Dedifferentiated amniotic fluid mesenchymal stem cell (primary cell): ENCODE data around the gene DYNC1LI1.
"Not testable (repeated sequence)": the region's sequence is repeated elsewhere in the genome, so short reads cannot be mapped to it uniquely, and the experiment has no call there.

Source experiments
- DNase-seq: peaks from one replicate; pipeline ENCODE4 v3.0.0-alpha.2; 2016; ENCODE audit errors: extremely low spot score

Gene DYNC1LI1

GRCh38 chr3:32583708-32584107 lies 13.1 kb upstream of the DYNC1LI1 start:
- DNase-seq = peak; percentile 98

GRCh38 chr3:32578669-32579068 lies 8.0 kb upstream of the DYNC1LI1 start:
- not testable (repeated sequence) for DNase-seq

DNA sequence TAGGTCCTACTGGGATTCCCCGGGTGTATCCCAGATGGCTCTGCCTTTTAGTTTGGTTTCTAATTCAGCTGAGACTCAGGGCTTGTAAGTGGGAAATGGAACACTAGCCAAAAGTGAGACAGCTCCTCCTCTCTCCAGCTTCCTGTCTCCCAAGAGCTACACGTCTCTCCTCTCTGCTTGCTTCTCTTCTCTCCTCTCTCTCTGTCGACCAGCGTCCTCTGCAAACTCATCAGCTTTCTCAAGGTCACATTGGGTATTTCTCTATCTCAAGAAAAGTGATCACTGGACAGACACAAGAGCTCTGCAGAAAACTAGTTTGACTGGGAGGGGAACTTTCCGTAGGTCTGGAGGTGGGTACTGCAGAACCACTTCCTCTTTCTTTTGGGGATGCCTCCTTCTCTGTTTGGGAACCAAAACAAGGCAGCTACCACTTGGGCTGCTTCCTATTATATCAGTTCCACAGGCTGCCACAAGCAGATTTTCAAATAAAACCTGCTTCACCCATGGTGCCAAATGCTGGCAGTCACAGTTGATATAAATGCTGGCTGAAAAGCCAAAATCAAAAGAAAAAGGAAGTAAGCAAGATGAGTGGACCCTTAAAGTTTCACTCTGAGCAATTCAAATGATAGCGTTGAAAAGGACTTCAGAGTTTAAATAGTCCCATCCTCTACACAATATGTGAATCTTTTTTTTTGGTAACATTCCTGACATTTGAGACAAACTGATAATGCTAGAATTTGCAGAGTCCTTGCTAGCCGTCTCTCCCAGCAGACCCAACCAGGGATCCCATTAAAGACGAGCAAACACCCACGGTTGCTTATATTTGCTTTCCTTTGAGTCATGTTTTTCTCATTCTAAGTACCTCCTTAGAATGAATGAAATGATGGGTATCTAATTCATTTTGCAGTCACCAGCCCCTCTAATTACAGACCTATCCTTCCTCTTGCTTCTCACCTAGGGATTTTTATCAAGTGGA lies 7.2 kb upstream of the DYNC1LI1 start:
- peak; percentile 24 for DNase-seq

- DNase-seq = no peak
Observed at GRCh38 chr3:32577174-32577573, 6.5 kb upstream of the DYNC1LI1 start.

DNA sequence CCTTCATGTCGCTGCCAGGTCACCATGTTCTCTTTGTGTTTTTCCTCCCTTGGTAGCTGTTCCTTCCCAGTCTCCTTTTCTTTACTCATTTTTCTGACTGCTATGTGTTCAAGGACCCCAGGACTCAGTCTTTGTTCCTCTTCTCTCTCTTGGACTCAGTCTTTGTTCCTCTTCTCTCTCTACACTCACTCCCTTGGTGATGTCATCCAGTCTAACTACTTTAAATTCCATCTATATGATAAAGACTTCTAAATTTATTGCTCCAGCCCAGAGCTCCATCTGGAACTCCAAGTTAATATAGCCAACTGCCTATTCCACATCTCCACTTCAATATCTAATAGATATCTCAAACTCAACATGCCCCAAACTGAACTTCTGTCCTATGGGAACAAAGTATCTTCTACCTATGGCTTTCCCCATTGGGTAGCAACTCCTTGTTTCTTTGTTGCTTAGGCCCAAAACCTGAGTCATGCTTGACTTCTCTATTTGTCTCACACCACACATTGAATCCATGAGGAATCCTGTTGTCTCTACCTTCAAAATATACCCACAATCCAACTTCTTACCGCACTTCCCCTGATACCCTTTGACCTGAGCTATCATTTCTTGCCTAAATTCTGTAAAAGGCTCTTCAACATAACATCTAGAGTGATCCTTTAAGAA lies 4.9 kb upstream of the DYNC1LI1 start:
- peak; percentile 60 for DNase-seq

DNA sequence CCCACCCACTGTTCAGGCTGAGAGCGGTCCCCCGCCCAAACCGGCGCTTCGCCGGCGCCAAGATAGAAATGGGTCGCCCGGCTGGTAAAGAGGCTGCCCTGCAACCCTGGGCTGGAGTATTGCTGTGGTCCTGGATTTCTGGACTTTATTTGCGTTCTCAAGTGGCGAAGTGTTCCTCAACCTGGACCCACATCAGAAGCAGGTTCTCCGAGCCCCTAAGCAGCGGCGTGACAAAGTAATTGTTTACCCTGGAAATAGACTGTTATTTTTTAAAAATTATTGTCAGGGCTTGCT lies 481 bp upstream of the DYNC1LI1 start:
- DNase-seq = no peak

GRCh38 chr3:32569540-32570420 lies 878 bp downstream of the DYNC1LI1 start:
- DNase-seq = no peak

GRCh38 chr3:32568953-32569352 lies 1.7 kb downstream of the DYNC1LI1 start:
- no peak for DNase-seq

DNA sequence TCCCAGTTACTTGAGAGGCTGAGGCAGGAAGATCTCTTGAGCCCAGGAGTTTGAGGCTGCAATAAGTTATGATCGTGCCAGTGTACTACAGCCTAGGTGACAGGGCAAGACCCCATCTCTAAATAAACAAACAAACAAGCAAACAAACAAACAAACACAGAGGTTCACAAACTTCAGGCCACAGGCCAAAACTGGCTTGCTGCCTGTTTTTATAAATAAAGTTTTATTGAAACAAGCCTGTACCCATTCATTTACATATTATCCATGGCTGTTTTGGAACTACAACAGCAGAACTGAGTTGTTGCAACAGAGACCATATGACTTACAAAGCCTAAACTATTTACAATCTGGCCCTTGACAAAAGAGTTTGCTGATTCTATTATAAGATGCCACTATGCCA lies 6.5 kb downstream of the DYNC1LI1 start:
- DNase-seq = no peak

DNA sequence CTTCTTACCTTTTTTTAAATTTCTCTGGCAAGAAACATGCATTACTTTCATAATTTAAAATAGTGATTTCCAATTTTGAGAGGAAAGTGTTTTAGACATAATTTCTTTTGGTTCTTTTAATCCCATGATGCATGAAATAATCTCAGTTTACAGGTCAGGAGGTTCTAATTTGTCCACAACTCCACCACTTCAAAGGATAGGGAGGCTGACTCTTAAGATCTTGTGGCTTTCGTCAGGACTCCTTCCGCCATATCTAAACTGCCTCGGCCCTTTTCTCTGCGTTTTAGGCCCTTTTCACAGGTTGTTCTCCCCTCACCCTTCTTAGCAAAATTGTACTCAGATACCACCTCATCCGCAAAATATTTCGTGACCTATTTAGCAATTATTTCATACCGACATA lies 8.0 kb downstream of the DYNC1LI1 start:
- no peak for DNase-seq

DNA sequence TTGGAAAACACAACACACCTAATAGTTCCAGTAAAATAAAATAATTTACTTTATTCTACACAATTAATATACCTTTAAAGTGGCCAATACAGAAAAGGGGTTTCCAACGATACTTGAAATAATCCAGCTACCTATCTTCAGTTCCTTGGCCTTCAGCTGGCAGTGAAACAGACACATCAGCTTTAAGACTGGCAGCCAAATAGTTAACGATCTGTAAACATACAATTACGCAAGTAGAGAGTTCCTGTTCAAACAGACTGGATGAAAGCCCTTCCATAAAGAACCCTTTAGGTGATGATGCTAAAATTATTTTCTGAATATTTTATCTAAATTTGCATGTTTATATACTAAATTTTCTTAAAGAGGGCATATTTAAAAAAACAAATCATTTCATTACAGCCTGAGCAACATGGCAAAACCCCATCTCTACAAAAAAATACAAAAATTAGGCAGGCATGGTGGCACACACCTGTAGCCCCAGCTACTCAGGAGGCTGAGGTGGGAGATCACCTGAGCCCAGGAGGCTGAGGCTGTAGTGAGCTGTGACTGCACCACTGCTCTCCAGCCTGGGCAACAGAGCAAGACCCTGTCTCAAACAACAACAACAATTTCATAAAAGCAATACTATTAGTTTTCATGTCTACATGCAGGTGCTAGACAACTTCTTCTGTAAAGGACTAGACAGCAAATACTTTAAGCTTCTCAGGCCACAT lies 12.9 kb downstream of the DYNC1LI1 start:
- no peak for DNase-seq

- DNase-seq = no peak
Observed at GRCh38 chr3:32556332-32556731, 14.3 kb downstream of the DYNC1LI1 start.

DNA sequence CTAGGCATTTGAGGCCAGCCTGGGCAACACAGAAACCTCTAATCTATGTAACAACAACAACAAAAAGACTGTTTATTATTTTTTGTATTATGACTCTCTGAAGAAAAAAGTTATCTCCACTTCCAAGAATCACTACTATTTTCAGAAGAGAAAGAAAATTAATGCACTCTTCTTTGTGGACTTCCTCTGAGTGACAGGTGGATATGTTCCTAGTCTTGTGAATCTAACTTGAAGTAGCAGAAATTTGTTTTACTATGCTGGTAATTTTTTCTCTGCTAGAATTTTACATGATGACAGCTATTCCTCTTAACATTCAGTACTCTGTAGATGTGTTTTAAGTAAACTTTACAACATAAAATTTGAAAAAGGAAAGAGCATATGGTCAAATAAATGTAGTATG lies 16.7 kb downstream of the DYNC1LI1 start:
- no peak for DNase-seq

DNA sequence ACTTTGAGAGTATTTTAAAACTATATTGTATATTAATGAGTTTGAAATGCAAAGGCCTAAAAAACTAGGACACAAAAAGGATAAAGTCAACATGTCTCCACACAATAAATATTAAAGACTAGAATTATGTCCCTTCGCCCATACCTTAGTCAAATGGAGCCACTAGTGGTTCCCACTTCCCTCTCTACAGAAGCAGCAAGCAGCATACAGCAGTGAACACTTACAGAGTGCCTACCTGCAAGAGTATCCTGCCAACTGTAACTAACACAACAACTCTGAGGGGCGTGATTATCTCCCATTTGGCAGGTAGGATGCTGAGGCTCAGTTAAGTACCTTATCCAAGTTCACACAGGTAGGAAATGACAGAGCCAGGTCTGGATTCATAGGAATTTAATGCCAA lies 17.2 kb downstream of the DYNC1LI1 start:
- no peak for DNase-seq

DNA sequence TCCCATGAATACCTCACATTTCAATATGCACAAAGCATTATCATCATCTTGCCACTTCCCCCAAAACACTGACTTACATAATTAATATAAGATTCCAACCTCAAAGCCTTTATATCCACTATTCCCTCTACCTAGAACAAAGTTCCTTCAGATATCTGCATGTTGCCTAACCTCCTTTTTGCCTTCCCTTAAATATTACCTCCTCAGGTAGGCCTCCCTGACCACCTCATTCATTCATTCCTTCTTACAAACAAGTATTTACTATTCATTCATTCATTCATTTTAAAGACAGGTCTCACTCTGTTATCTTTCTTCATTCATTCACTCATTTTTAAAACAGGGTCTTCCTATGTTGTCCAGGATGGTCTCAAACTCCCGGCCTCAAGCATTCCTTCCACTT lies 18.6 kb downstream of the DYNC1LI1 start:
- no peak for DNase-seq

DNA sequence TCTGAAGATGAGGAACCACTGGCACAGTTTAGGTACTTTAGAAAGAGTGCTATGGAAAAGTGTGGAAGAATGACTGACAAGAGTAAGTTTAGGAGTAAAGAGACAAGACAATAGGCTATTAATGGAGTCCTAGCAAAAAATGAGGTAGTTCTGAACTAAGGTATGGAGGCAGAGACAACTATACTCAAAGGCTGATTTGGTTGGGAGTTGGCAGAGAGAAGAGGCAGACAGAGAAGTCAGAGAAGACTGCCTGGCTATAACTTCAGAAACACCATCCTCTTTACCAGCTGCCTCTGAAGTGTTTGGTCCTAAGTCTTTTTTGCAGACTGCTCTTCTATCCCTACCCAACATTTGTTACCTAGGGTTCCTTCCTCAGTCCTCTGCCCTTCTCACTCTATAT lies 19.2 kb downstream of the DYNC1LI1 start:
- DNase-seq = no peak

DNA sequence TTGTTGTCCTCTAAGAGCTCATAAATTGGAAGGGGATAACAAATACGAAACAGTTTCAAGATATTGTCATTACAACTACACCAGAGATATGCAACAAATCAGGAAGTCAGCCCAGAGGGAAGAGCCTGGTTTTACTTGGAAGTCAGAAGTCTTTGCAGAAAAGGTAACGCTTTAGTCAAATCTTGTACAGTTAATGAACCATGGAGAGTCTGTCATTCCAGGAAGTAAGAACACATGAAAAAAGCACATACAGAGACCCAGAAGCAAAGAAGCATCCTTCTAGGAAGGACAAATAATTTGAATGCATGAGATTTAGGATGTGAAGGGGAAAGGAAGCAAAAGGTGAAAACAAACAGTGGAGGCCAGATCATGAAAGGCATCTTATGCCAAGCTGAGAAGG lies 19.6 kb downstream of the DYNC1LI1 start:
- DNase-seq = no peak

DNA sequence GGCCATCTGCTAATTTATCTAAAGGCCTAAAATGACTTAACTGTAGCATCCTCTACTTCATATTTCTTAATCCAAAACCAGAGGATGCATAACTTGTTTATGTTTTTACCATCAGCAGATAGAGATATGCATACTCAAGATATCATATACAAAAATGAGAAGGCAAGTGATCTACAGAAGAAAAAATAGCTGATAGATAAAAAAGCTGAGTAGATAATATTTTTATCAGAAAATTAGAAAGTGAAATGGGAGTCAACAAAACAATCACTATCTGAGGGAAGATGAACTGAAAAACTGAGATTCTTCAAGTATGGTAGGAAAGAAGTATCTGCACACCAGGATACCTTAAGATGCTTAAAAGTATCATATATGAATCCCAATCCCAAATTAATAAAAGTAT lies 25.4 kb downstream of the DYNC1LI1 start:
- DNase-seq = no peak

DNA sequence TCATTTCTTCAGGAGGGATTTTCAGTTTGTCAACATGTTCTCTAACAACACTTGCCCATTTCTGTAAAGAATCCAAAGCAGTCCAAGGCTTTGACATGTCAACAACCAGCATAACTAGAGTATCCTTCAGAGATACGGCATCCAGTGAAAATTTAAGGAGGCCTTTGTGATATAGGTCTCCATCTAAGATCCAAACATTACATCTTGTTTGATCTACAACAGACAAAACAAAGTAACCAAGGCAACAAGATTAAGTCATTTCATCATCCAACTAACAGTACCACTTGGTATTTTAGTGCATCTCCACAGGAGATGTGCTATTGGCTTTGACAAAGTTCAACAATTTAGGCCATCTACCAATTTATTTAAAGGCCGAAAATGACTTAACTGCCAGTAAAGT lies 25.8 kb downstream of the DYNC1LI1 start:
- no peak for DNase-seq

DNA sequence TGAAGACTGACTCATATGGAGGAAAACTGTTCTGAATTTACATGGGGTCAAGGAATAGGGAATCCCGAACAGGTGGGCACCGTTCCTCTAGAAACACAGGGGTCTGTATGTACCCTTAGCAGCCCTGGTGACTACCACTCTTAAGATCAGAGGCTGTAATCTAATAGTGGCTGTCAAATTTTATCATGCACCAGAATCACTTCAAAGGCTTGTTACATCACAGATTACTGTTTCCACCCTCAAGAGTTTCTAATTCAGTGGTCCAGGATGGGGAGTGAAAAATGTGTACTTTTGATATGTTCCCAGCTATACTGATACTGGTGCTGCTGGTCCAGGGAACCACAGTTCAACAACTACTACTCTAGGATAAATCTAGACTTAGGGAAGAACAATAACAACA lies 27.9 kb downstream of the DYNC1LI1 start:
- DNase-seq = no peak

- no peak for DNase-seq
Observed at GRCh38 chr3:32540899-32541298, 29.8 kb downstream of the DYNC1LI1 start.

GRCh38 chr3:32532434-32532833 lies 38.2 kb downstream of the DYNC1LI1 start:
- DNase-seq = no peak
